H9 (cell line): ENCODE results near the gene SLC22A16. TPM values are rescaled to one million over a fixed set of nuclear protein-coding genes. Genes with fewer than 3 reads are reported as not detected.
"Not testable (repeated sequence)": the region's sequence is repeated elsewhere in the genome, so short reads cannot be mapped to it uniquely, and the experiment has no call there.

Experiments
- DNase-seq: peaks from one replicate; pipeline ENCODE4 v3.0.0-alpha.2; 2017
- H2AFZ ChIP-seq: one replicate; pipeline ENCODE4 v1.6.1; 2013; ENCODE audit warnings: mild to moderate bottlenecking, low read length, control low read depth, moderate library complexity
- H2AK5ac ChIP-seq: 2 replicates; pipeline ENCODE4 v1.6.1; 2013; ENCODE audit warnings: low read length, control low read depth, mixed read lengths; ENCODE audit not compliant: insufficient read length
- H2BK120ac ChIP-seq: one replicate; pipeline ENCODE4 v1.6.1; 2013; ENCODE audit warnings: low read depth, mild to moderate bottlenecking, low read length, control low read depth, inconsistent platforms; ENCODE audit not compliant: poor library complexity, severe bottlenecking
- H2BK12ac ChIP-seq: 2 replicates; pipeline ENCODE4 v1.6.1; 2013; ENCODE audit warnings: low read length, control low read depth, mixed read lengths, low read depth; ENCODE audit not compliant: insufficient read length
- H2BK15ac ChIP-seq: 2 replicates; pipeline ENCODE4 v1.6.1; 2013; ENCODE audit warnings: low read depth, low read length, control low read depth
- H2BK20ac ChIP-seq: one replicate; pipeline ENCODE4 v1.6.1; 2013; ENCODE audit warnings: low read depth, mild to moderate bottlenecking, low read length, control low read depth, inconsistent platforms; ENCODE audit not compliant: poor library complexity, severe bottlenecking
- H2BK5ac ChIP-seq: 2 replicates; pipeline ENCODE4 v1.6.1; 2013; ENCODE audit warnings: low read length, control low read depth, mixed read lengths; ENCODE audit not compliant: insufficient read length
- H3K14ac ChIP-seq: 2 replicates; pipeline ENCODE4 v1.6.1; 2013; ENCODE audit warnings: low read length, control low read depth; ENCODE audit not compliant: insufficient read depth
- H3K18ac ChIP-seq: 2 replicates; pipeline ENCODE4 v1.6.1; 2013; ENCODE audit warnings: low read depth, mild to moderate bottlenecking, mixed read lengths, low read length, control low read depth; ENCODE audit not compliant: insufficient read length
- H3K23ac ChIP-seq: 2 replicates; pipeline ENCODE4 v1.6.1; 2013; ENCODE audit warnings: low read length, control low read depth, mixed read lengths, low read depth; ENCODE audit not compliant: insufficient read length
- H3K23me2 ChIP-seq: 2 replicates; pipeline ENCODE4 v1.6.1; 2013; ENCODE audit warnings: low read depth, mild to moderate bottlenecking, mixed read lengths, low read length, control low read depth; ENCODE audit not compliant: insufficient read length, poor library complexity, severe bottlenecking
- H3K27ac ChIP-seq: 2 replicates; pipeline ENCODE4 v1.5.1; 2013; ENCODE audit warnings: low read length, control low read depth, mixed read lengths, low read depth; ENCODE audit not compliant: insufficient read length
- H3K27me3 ChIP-seq: 2 replicates; pipeline ENCODE4 v1.6.1; 2013; ENCODE audit warnings: low read length, control low read depth, inconsistent platforms; ENCODE audit not compliant: insufficient read depth
- H3K4ac ChIP-seq: 2 replicates; pipeline ENCODE4 v1.6.1; 2013; ENCODE audit warnings: low read depth, mild to moderate bottlenecking, control low read depth, inconsistent platforms, low read length, moderate library complexity
- H3K4me1 ChIP-seq: 2 replicates; pipeline ENCODE4 v1.6.1; 2013; ENCODE audit warnings: low read length, control low read depth, inconsistent platforms; ENCODE audit not compliant: insufficient read depth
- H3K4me2 ChIP-seq: 2 replicates; pipeline ENCODE4 v1.6.1; 2013; ENCODE audit warnings: low read length, control low read depth, mixed read lengths; ENCODE audit not compliant: insufficient read length, insufficient read depth
- H3K56ac ChIP-seq: 2 replicates; pipeline ENCODE4 v1.6.1; 2013; ENCODE audit warnings: low read depth, mild to moderate bottlenecking, mixed read lengths, low read length, control low read depth; ENCODE audit not compliant: insufficient read length
- H3K79me1 ChIP-seq: 2 replicates; pipeline ENCODE4 v1.6.1; 2013; ENCODE audit warnings: low read depth, mild to moderate bottlenecking, moderate library complexity, low read length, control low read depth, inconsistent platforms; ENCODE audit not compliant: insufficient read depth, poor library complexity, severe bottlenecking
- H3K79me2 ChIP-seq: 2 replicates; pipeline ENCODE4 v1.6.1; 2013; ENCODE audit warnings: low read length, control low read depth, inconsistent platforms; ENCODE audit not compliant: insufficient read depth
- H3K9ac ChIP-seq: 2 replicates; pipeline ENCODE4 v1.6.1; 2013; ENCODE audit warnings: low read length, control low read depth, mixed read lengths; ENCODE audit not compliant: insufficient read length; ENCODE audit errors: extremely low read depth
- H3K9me3 ChIP-seq: one replicate; pipeline ENCODE4 v1.6.1; 2013; ENCODE audit warnings: low read depth, low read length, inconsistent platforms; ENCODE audit not compliant: control insufficient read depth
- H3T11ph ChIP-seq: one replicate; pipeline ENCODE4 v1.6.1; 2013; ENCODE audit warnings: mild to moderate bottlenecking, low read length, control low read depth, inconsistent platforms
- H4K20me1 ChIP-seq: one replicate; pipeline ENCODE4 v1.6.1; 2013; ENCODE audit not compliant: control insufficient read depth, insufficient read length, insufficient read depth
- H4K5ac ChIP-seq: 2 replicates; pipeline ENCODE4 v1.6.1; 2013; ENCODE audit warnings: low read depth, mild to moderate bottlenecking, mixed read lengths, low read length, control low read depth; ENCODE audit not compliant: insufficient read length
- H4K8ac ChIP-seq: replicated peaks from 2 replicates; pipeline ENCODE4 v1.6.1; 2013; ENCODE audit warnings: low read length, control low read depth, mixed read lengths, low read depth; ENCODE audit not compliant: insufficient read length
- H4K91ac ChIP-seq: 2 replicates; pipeline ENCODE4 v1.6.1; 2013; ENCODE audit warnings: low read depth, mild to moderate bottlenecking, moderate library complexity, mixed read lengths, low read length, control low read depth; ENCODE audit not compliant: insufficient read length
- H3K27ac Mint-ChIP-seq, 3 experiments: 2 replicates in 2 of 3; 3 replicates in 1 of 3; pipeline ENCODE4 v1.8.0; 2020 to 2021; ENCODE audit warnings: mixed read lengths in 3 of 3, mild to moderate bottlenecking in 1 of 3, moderate library complexity in 1 of 3
- H3K27me3 Mint-ChIP-seq: 2 replicates; pipeline ENCODE4 v1.8.0; 2021; ENCODE audit warnings: low read depth, mild to moderate bottlenecking, moderate library complexity, mixed read lengths
- H3K36me3 Mint-ChIP-seq, 3 experiments: 2 replicates in 2 of 3; 3 replicates in 1 of 3; pipeline ENCODE4 v1.8.0; 2020 to 2021; ENCODE audit warnings: low read depth in 3 of 3, mixed read lengths in 3 of 3; ENCODE audit not compliant: insufficient read depth in 1 of 3
- H3K4me1 Mint-ChIP-seq, 2 experiments: 2 replicates each; pipeline ENCODE4 v1.8.0; 2020; ENCODE audit warnings: mixed read lengths in 2 of 2
- H3K4me3 Mint-ChIP-seq, 2 experiments: 2 replicates in 1 of 2; 3 replicates in 1 of 2; pipeline ENCODE4 v1.8.0; 2020 to 2021; ENCODE audit warnings: mild to moderate bottlenecking in 2 of 2, mixed read lengths in 2 of 2, moderate library complexity in 1 of 2
- H3K9me3 Mint-ChIP-seq, 2 experiments: 2 replicates in 1 of 2; 3 replicates in 1 of 2; pipeline ENCODE4 v1.8.0; 2020; ENCODE audit warnings: mild to moderate bottlenecking in 2 of 2, mixed read lengths in 2 of 2, moderate library complexity in 1 of 2
- CTCF ChIP-seq: fragments of 200-600 bp; sonication (generic); conservative IDR thresholded peaks from 3 replicates; pipeline ENCODE4 v1.8.0; 2021; ENCODE audit warnings: antibody characterized with exemption, mild to moderate bottlenecking
- WGBS: extraction: QIAGEN DNeasy Blood & Tissue Kit; methylation state at CpG from one replicate; pipeline ENCODE4 v1.1.7; 2013; ENCODE audit warnings: missing lambda C conversion rate, low lambda C conversion rate, mixed read lengths; ENCODE audit not compliant: insufficient read length; ENCODE audit errors: extremely low coverage; 5-methylcytosine and 5-hydroxymethylcytosine counted together
- total RNA-seq: library from RNA; stranded (reverse); gene quantifications from 2 replicates; pipeline ENCODE4 v1.2.1, GENCODE V29; 2021

The SLC22A16 gene
- total RNA-seq, 1 experiment from 2014 or later, result not detected

DNA sequence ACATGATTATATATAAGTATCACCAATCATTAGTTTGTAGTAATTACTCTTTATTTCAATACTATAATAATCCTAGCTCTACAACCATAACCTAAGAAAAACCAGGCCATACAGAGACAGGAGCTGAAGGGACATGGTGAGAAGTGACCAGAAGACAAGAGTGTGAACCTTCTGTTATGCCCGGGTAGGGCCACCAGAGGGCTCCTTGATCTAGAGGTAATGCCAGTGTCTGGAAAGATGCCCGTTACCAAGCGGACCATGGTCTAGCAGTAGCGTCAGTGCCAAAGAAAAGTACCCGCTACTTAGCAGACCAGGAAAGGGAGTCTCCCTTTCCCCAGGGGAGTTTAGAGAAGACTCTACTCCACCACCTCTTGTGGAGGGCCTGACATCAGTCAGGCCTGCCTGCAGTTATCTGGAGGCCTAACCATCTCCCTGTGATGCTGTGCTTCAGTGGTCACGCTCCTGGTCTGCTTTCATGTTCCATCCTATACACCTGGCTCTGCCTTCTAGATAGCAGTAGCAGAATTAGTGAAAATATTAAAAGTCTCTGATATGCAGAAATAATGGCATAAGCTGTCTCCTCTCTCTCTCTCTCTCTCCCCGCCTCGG, 18.7 kb downstream of the SLC22A16 start:
- not testable (repeated sequence) for H3K9me3 ChIP-seq, H3K9ac ChIP-seq, H3K4me3 Mint-ChIP-seq, H4K20me1 ChIP-seq, H2BK15ac ChIP-seq, H3K27ac ChIP-seq, H3K18ac ChIP-seq, H3K23me2 ChIP-seq, H4K5ac ChIP-seq, H3K27me3 Mint-ChIP-seq, H2BK20ac ChIP-seq, H3K14ac ChIP-seq, H3K4me2 ChIP-seq, H3K27me3 ChIP-seq, H3K4ac ChIP-seq, H3K79me2 ChIP-seq, H3K56ac ChIP-seq, H2BK12ac ChIP-seq, H3K27ac Mint-ChIP-seq, H2BK5ac ChIP-seq, H4K8ac ChIP-seq, H2BK120ac ChIP-seq, H3K4me1 ChIP-seq, H4K91ac ChIP-seq, H3T11ph ChIP-seq, H2AK5ac ChIP-seq, H3K23ac ChIP-seq, H3K79me1 ChIP-seq, H2AFZ ChIP-seq
- Mint-ChIP-seq H3K9me3 (peaks cover 13 to 19% of the 10 kb centered on the region in 2 experiments), H3K4me1 (peaks cover 4 to 11% of the 10 kb centered on the region in 2 experiments), H3K36me3 (peaks cover 5 to 10% (median 5%) of the 10 kb centered on the region in 3 experiments; a peak in 6 of 7 replicates)
- WGBS, result no CpG with 5 or more reads among the region's 8 CpGs
- DNase-seq, result peak; percentile 38
- peak; percentile 67 for TF ChIP-seq CTCF
